Heart right ventricle (tissue), 16 donors: Measurements from ENCODE around the gene C9orf43. TPM values are rescaled to one million over a fixed set of nuclear protein-coding genes. Genes with fewer than 3 reads are reported as not detected.

Source experiments
- ATAC-seq, 8 donors: fragments of 200-7000 bp; cut with Tn5 transposase; one replicate each; pipeline ENCODE4 v1.9.1; 2020; ENCODE audit warnings: mild to moderate bottlenecking in 8 of 8, moderate library complexity in 8 of 8, moderate number of reproducible peaks in 1 of 8
- DNase-seq, 2 donors: peaks; one replicate each; pipeline ENCODE4 v3.0.0-alpha.2; 2020
- H3K27ac ChIP-seq, 10 donors: fragments of 200-600 bp; sonication (generic) in 2 of 10; one replicate each; pipeline versions ENCODE4 v1.5.0 to v1.8.0; 2020 to 2022; ENCODE audit warnings: mild to moderate bottlenecking in 3 of 10
- H3K27me3 ChIP-seq, 7 donors: fragments of 200-600 bp; one replicate each; pipeline ENCODE4 v1.8.0; 2021 to 2022; ENCODE audit warnings: mild to moderate bottlenecking in 2 of 7
- H3K36me3 ChIP-seq, 9 donors: fragments of 200-600 bp; sonication (generic) in 1 of 9; one replicate each; pipeline versions ENCODE4 v1.5.0 to v1.8.0; 2020 to 2022; ENCODE audit warnings: mild to moderate bottlenecking in 2 of 9
- H3K4me1 ChIP-seq, 9 donors: fragments of 200-600 bp; sonication (generic) in 1 of 9; one replicate each; pipeline versions ENCODE4 v1.5.0 to v1.8.0; 2020 to 2022; ENCODE audit warnings: mild to moderate bottlenecking in 4 of 9
- H3K4me3 ChIP-seq, 10 donors: fragments of 200-600 bp; sonication (generic) in 2 of 10; one replicate each; pipeline versions ENCODE4 v1.5.0 to v1.8.0; 2020 to 2022; ENCODE audit warnings: mild to moderate bottlenecking in 7 of 10, moderate library complexity in 2 of 10
- H3K9me3 ChIP-seq, 11 donors: fragments of 200-600 bp in 10 of 11; sonication (generic) in 2 of 11; one replicate each; pipeline versions ENCODE4 v1.5.0 to v1.8.0; 2013 to 2022; ENCODE audit warnings: mild to moderate bottlenecking in 2 of 11, control low read depth in 1 of 11, moderate library complexity in 1 of 11
- whole genome bisulfite sequencing, 2 donors: extraction: QIAGEN DNeasy Blood & Tissue Kit; methylation state at CpG; one replicate each; pipeline ENCODE4 v1.1.7; 2013; ENCODE audit warnings: inconsistent platforms in 1 of 2; 5-methylcytosine and 5-hydroxymethylcytosine counted together
- intact Hi-C, 10 donors: fragments of 100-400 bp; cut with DNase I; formaldehyde crosslinking; loops; one replicate each; pipeline versions ENCODE4 v1.11.1 to v1.14.2; 2022
- polyA plus RNA-seq, 2 donors: library from polyadenylated mRNA; stranded (reverse); fragments of 200-250 nt; gene quantifications; one replicate each; pipeline ENCODE4 v1.2.3, GENCODE V29; 2013
- total RNA-seq, 10 donors: library from RNA; stranded (reverse); fragmentation: NEBNext Ultra II Directional in 3 of 10; extraction: Animal tissue kit (Norgen Biotek cat#: 25700) in 3 of 10; gene quantifications; one replicate each; pipeline versions ENCODE4 v1.2.1 to v1.2.4, GENCODE V29; 2021 to 2023
- TF ChIP-seq, protein P1 (sequence below), 9 donors: fragments of 200-600 bp; sonication (generic) in 2 of 9; IDR thresholded peaks; one replicate each; pipeline versions ENCODE4 v1.5.0 to v1.8.0; 2021 to 2022; ENCODE audit warnings: antibody characterized with exemption in 9 of 9, mild to moderate bottlenecking in 5 of 9, moderate library complexity in 1 of 9
- donor health status: Arrhythmogenic right ventricular cardiomyopathy.
- donor health status: ischemic (EF 13 %, LVEDD 7.1; RV severe dilation, severe dysfunction).
- donor health status: healthy with polysubstance abuse.
- donor health status: DM: no; HTN: yes; CAD: no.
- donor health status: DM: no; HTN: no; CAD: no.
- donor health status: ischemic (EF 25% LVEDD 6.9; RV normal size, moderate dysfunction).
- donor health status: ischemic (EF 25% LVEDD 5.7; RV mildly dilated, moderate dysfunction).
- donor health status: healthy.
- donor health status: DM: yes; HTN: yes; CAD: no.
- donor health status: Ischemic cardiomyopathy.
- donor health status: ischemic (EF 35%, LVEDD 5.7; RV mildly dilated, moderate dysfunction).
- donor health status: nonischemic (EF 11% LVEDD 7.7; RV severe dilation, severe dysfunction).
- donor health status: DM: yes; HTN: yes; CAD: no.
- donor health status: PGD.
- donor health status: ischemic (EF 29% LVEDD 5.4; RV normal size, mild dysfunction).
- donor health status: nonischemic (EF 23%, LVEDD 6.1; RV moderate dilation, normal function).

C9orf43 gene
- total and polyA plus RNA-seq, 12 donors: 0.06 to 1.1 (median 0.28) TPM; not detected in 2

DNA sequence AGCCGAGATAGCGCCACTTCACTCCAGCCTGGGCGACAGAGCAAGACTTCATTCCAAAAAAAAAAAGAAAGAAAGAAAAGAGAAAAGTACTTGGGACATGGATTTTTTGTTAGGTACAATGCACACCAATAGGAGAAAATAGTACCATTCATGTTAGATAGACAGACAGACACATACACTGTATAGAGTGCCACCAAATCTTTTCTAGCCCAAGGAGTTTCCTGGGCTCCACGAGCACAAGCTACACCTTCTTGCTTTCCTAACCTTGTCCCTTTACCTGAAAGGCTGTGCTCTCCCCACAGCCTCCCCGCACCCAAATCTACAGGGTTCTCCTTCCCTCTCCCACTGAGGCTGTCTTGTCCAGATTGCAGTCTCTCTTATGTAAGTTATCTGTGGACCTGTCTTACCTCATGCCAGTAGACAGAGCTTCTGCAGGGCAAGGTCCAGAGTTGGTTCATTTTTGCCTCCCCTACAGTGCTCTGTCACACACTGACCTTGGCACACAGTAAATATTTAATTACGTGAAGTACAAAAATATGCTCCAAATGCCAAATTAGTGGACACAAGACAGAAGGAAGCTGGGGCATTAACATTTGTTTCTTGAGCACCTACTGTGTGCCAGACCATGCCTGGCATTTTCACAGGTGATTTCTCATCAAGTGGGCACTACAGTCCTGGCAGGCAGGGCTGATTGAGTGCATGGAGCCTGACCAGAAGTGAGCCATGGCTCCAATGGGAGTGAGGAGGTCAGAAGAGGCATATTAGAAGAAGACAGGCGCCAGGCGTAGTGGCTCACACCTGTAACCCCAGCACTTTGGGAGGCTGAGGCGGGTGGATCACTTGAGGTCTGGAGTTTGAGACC, 15.3 kb upstream of the C9orf43 start:
- no peak for ATAC-seq
- TF ChIP-seq, protein P1, sequence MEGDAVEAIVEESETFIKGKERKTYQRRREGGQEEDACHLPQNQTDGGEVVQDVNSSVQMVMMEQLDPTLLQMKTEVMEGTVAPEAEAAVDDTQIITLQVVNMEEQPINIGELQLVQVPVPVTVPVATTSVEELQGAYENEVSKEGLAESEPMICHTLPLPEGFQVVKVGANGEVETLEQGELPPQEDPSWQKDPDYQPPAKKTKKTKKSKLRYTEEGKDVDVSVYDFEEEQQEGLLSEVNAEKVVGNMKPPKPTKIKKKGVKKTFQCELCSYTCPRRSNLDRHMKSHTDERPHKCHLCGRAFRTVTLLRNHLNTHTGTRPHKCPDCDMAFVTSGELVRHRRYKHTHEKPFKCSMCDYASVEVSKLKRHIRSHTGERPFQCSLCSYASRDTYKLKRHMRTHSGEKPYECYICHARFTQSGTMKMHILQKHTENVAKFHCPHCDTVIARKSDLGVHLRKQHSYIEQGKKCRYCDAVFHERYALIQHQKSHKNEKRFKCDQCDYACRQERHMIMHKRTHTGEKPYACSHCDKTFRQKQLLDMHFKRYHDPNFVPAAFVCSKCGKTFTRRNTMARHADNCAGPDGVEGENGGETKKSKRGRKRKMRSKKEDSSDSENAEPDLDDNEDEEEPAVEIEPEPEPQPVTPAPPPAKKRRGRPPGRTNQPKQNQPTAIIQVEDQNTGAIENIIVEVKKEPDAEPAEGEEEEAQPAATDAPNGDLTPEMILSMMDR (IDR thresholded peaks at IDR 0.05): no peak
- H3K27ac ChIP-seq: no peak overlapping the region
- 96 to 99% methylated on average over 9 of the region's 9 CpGs for WGBS, 2 donors
- no peak for DNase-seq
- no peaks in the 10 kb centered on the region for H3K9me3 ChIP-seq
- peaks cover 0 to 56% (median 21%) of the 10 kb centered on the region in 9 donors for H3K36me3 ChIP-seq
- intact Hi-C loops: loop anchor here in 1 of 10 donors (5.0 kb wide), 2 partner anchors 38 to 53 kb away; partner anchors contain the start of gene WDR31
- H3K4me1 ChIP-seq: peaks cover 6 to 38% (median 27%) of the 10 kb centered on the region in 9 donors
- H3K4me3 ChIP-seq: no peak overlapping the region
- no peaks in the 10 kb centered on the region for H3K27me3 ChIP-seq

GRCh38 chr9:113397203-113397631, 13.3 kb upstream of the C9orf43 start:
- H3K4me1 ChIP-seq: peaks cover 7 to 49% (median 36%) of the 10 kb centered on the region in 9 donors
- intact Hi-C loops: loop anchor here in 1 of 10 donors (5.0 kb wide), 2 partner anchors 40 to 55 kb away; partner anchors contain the start of gene WDR31

DNA sequence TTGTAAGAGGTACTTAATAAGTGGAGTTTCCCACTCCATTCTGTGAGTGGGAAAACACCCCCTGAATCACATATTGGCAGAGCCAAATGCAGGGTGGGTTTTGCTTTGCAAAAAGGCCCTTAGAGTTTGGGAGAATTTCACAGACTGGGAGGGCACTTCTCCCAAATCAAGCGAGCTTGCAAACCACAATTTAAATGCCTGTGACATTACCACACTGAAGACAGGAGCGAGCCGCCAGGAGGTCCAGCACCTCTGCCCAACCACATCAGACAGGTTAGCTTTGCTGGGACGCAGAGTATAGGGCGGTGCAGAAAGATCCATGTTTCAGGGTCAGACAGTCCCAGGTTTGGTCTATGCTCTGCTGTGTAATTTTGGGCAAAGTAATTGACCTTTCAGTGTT, 11.8 kb upstream of the C9orf43 start:
- Histone ChIP-seq H3K36me3 (peaks cover 0 to 21% (median 0%) of the 10 kb centered on the region in 9 donors), H3K4me3 (no peak overlapping the region), H3K4me1 (peaks cover 7 to 49% (median 36%) of the 10 kb centered on the region in 9 donors), H3K9me3 (no peaks in the 10 kb centered on the region), H3K27me3 (no peaks in the 10 kb centered on the region), H3K27ac (peak overlapping the region in 9 of 10 donors; percentile 41 to 89 (median 63))
- WGBS, 2 donors: 89 to 92% methylated on average over 5 of the region's 5 CpGs
- DNase-seq (no peak), ATAC-seq (no peak)
- intact Hi-C loops: loop anchor here in 1 of 10 donors (5.0 kb wide), 2 partner anchors 41 to 56 kb away; partner anchors contain the start of gene WDR31
- TF ChIP-seq, protein P1 (IDR thresholded peaks at IDR 0.05): no peak

More at GRCh38 chr9:113397203-113397631, 13.3 kb upstream of the C9orf43 start:
- DNase-seq (no peak), ATAC-seq (no peak)
- Histone ChIP-seq H3K9me3 (no peaks in the 10 kb centered on the region), H3K27me3 (no peaks in the 10 kb centered on the region), H3K4me3 (no peak overlapping the region), H3K36me3 (peaks cover 0 to 36% (median 4%) of the 10 kb centered on the region in 9 donors), H3K27ac (peak overlapping the region in 1 of 10 donors; percentile 88)
- TF ChIP-seq, protein P1 (IDR thresholded peaks at IDR 0.05): no peak
- WGBS, 2 donors: 78 to 85% methylated on average over 3 of the region's 3 CpGs

GRCh38 chr9:113399646-113400200, 10.8 kb upstream of the C9orf43 start:
- Histone ChIP-seq H3K4me1 (peaks cover 7 to 56% (median 36%) of the 10 kb centered on the region in 9 donors), H3K27me3 (no peaks in the 10 kb centered on the region), H3K27ac (peak overlapping the region; percentile 27 to 89 (median 68)), H3K9me3 (no peaks in the 10 kb centered on the region), H3K4me3 (peak overlapping the region in 7 of 10 donors; percentile 74 to 90 (median 85)), H3K36me3 (peaks cover 0 to 16% (median 0%) of the 10 kb centered on the region in 9 donors)
- intact Hi-C loops: loop anchor here in 9 of 10 donors (2.0 to 10.0 kb wide), 9 partner anchors 42 to 193 kb away; partner anchors contain the start of genes CDC26 (in 7 of the 9), PRPF4 (in 7 of the 9), WDR31 (in 4 of the 9) and RNF183 (in 1 of the 9)
- DNase-seq (no peak), ATAC-seq (no peak)
- 55 to 74% methylated on average over 3 of the region's 3 CpGs for WGBS, 2 donors
- TF ChIP-seq, protein P1 (IDR thresholded peaks at IDR 0.05): no peak
